ENCODE results near the gene OR1L4. TPM values are rescaled to one million over a fixed set of nuclear protein-coding genes. Genes with fewer than 3 reads are reported as not detected.

The OR1L4 gene
- total RNA-seq = not detected in 2 replicates

DNA sequence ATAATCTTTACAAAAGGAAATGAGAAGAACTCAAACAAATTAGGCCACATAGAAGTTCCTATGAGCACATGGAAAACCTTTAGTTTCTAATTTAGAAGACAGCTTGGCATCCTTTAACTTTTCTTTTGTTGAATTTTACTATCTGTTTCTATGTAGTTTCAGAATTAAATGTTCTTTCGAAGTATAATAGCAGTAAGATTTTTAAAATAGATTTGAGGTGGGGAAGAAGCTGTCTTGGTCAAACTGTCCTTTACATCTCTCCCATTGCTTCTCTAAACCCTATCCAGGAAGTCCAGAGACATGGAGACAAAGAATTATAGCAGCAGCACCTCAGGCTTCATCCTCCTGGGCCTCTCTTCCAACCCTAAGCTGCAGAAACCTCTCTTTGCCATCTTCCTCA, at the start of gene OR1L4:
Gene OR1L4, plus strand, starts transcription at position 301 of the 400 bp plus-strand sequence. Its CDS starts 0 bp downstream, at position 301.

GRCh38 chr9:122742003-122742402, 18.2 kb downstream of the OR1L4 start, which contains the start of gene OR1L6:
Gene OR1L6, plus strand, starts transcription at chr9:122742303. Its CDS starts 7,545 bp downstream, at chr9:122749848.

Other genes starting within 250 kb of the OR1L4 start
- gene OR1J1, start 246.1 kb upstream of the OR1L4 start, total RNA-seq = not detected in 2 replicates
- not detected in 2 replicates for gene OR1J2, start 213.2 kb upstream of the OR1L4 start, total RNA-seq
- gene OR1J4, start 204.8 kb upstream of the OR1L4 start, total RNA-seq = not detected in 2 replicates
- not detected in 2 replicates for gene OR1N1, start 196.7 kb upstream of the OR1L4 start, total RNA-seq
- gene OR1N2, start 170.9 kb upstream of the OR1L4 start, total RNA-seq = 0.50 TPM in 1 of 2 replicates, not detected in the other
- not detected in 2 replicates for gene OR1L8, start 140.6 kb upstream of the OR1L4 start, total RNA-seq
- gene OR1Q1, start 109.3 kb upstream of the OR1L4 start, total RNA-seq = not detected in 2 replicates
- gene OR1B1, start 66.4 kb upstream of the OR1L4 start, total RNA-seq = not detected in 2 replicates
- gene OR1L1, start 62.3 kb upstream of the OR1L4 start, total RNA-seq = not detected in 2 replicates
- gene OR1L3, start 48.9 kb upstream of the OR1L4 start, total RNA-seq = not detected in 2 replicates
- not detected in 2 replicates for gene OR1L6, start 18.3 kb downstream of the OR1L4 start, total RNA-seq
- not detected in 2 replicates for gene OR5C1, start 64.9 kb downstream of the OR1L4 start, total RNA-seq
- not detected in 2 replicates for gene OR1K1, start 76.1 kb downstream of the OR1L4 start, total RNA-seq
- gene PDCL, start 104.6 kb downstream of the OR1L4 start, total RNA-seq = 46.1 and 50.6 TPM in 2 replicates
- 43.6 and 56.4 TPM in 2 replicates for gene RC3H2, start 181.4 kb downstream of the OR1L4 start, total RNA-seq
- gene ZBTB6, start 189.3 kb downstream of the OR1L4 start, total RNA-seq = 16.0 and 16.3 TPM in 2 replicates
- 4.0 and 5.5 TPM in 2 replicates for gene ZBTB26, start 207.5 kb downstream of the OR1L4 start, total RNA-seq
- 37.5 and 50.5 TPM in 2 replicates for gene RABGAP1, start 217.0 kb downstream of the OR1L4 start, total RNA-seq